Breast epithelium (tissue), 3 donors: Measurements from ENCODE around the gene AKIP1.

Source experiments
- POLR2AphosphoS5 ChIP-seq, 3 donors: sonication (generic); formaldehyde crosslinking; IDR thresholded peaks; one replicate each; pipeline ENCODE4 v1.6.1; 2017; ENCODE audit warnings: antibody characterized with exemption in 3 of 3
- TF ChIP-seq, protein P1 (sequence below), 3 donors: fragments of 450-650 bp; IDR thresholded peaks; one replicate each; pipeline ENCODE4 v1.5.1; 2016 to 2017; ENCODE audit warnings: antibody characterized with exemption in 3 of 3, mild to moderate bottlenecking in 3 of 3, moderate library complexity in 3 of 3

DNA sequence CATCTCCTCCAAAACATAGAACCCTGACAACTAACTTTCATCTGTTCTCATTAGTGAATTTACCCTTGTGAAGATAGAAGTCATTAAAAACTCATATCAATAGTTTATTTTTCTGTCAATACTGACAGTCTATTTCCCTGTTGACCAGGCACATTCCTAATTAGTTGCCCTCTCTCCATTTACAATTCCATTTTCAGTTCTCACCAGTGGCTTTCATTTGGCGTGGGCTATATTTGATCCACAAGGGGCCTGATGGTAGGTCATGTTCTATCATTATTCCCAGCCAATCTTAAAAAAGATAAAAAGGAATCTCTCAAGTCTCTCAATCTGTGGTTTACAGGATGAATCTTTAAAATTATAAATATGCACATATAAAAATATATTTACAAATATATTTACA, 3.9 kb upstream of the AKIP1 start:
- TF ChIP-seq, protein P1, sequence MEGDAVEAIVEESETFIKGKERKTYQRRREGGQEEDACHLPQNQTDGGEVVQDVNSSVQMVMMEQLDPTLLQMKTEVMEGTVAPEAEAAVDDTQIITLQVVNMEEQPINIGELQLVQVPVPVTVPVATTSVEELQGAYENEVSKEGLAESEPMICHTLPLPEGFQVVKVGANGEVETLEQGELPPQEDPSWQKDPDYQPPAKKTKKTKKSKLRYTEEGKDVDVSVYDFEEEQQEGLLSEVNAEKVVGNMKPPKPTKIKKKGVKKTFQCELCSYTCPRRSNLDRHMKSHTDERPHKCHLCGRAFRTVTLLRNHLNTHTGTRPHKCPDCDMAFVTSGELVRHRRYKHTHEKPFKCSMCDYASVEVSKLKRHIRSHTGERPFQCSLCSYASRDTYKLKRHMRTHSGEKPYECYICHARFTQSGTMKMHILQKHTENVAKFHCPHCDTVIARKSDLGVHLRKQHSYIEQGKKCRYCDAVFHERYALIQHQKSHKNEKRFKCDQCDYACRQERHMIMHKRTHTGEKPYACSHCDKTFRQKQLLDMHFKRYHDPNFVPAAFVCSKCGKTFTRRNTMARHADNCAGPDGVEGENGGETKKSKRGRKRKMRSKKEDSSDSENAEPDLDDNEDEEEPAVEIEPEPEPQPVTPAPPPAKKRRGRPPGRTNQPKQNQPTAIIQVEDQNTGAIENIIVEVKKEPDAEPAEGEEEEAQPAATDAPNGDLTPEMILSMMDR (IDR thresholded peaks at IDR 0.05) = no peak
- no peak for TF ChIP-seq POLR2AphosphoS5 (IDR thresholded peaks at IDR 0.05)
